GM19463 (cell line): ENCODE data around the gene HAS3.
A peak's percentile ranks its signal among the peaks of the same experiment; 100 is the strongest.
"Not testable (repeated sequence)": the region's sequence is repeated elsewhere in the genome, so short reads cannot be mapped to it uniquely, and the experiment has no call there.

Experiments
- ATAC-seq: cut with Tn5 transposase; IDR thresholded peaks from one replicate; pipeline ENCODE4 v1.9.1; 2021; ENCODE audit warnings: mild to moderate bottlenecking, moderate library complexity; ENCODE audit not compliant: unreplicated experiment

Gene HAS3

DNA sequence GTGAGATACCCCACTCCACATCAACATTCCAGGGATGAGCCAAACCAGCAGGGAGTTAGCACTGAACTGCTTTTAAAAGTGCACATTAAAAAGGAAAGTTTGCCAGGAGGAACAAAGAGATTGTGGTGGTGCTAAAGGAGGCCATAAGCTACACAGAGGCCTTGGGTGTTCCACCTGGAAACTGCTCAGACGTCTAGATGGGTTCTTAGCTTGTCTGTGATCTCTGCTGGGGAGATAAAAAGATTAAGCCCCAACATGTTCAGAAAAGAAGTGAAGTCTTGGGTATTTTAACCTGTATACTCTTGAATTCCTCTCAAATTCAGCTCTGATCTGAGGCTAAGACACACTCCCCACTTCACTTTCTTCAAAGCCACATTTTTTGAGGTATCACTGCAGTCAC lies 10.4 kb downstream of the HAS3 start:
- no peak for ATAC-seq

DNA sequence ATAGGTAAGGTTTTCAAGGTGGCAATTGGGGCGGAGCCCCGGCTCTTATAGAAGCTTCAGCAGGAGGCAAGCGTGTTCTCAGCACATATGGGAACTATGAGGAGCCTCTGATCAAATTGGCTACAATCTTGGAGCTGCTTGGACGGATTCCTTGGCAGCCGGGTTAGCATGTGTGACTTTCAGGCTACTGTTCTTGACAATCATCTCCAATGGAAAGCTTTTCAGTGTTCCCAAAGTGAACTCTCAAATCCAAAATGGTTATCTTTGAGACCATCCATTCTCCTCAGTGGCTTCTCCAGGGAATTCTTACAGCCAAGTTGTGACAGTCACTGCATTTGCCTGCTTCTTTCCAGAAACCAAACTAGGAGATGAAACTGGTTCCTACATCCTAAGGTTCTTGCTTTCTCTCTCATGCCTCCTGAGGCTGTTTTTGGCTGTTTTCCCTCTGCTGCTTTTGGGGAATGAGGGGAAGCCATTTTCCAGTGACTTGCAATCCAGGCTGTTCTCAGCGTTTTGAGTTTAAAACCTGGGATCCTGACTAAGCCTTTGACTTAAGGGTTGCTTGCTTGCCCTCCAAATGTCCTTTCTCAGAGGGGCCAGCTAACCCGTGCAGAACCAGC lies 10.9 kb downstream of the HAS3 start:
- no peak for ATAC-seq

DNA sequence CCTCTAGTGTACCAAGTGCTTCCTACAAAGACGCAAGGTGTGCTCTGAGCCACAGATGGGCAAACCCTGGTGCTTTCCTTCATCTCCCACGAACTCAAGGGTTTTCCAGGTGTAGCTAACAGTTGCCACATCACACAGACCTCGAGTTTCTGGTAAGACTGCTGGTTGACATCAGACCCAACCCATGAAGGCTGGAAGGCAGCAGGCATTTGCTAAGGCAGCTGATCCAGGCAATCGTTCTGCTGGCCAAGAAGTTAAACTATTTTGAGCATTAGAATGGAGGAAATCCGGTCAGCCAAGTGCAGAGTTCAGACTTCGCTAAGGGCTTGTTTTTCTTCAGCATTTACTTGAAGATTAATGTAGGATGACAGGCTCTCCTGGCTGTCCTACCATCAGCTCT lies 11.5 kb downstream of the HAS3 start:
- ATAC-seq = no peak

DNA sequence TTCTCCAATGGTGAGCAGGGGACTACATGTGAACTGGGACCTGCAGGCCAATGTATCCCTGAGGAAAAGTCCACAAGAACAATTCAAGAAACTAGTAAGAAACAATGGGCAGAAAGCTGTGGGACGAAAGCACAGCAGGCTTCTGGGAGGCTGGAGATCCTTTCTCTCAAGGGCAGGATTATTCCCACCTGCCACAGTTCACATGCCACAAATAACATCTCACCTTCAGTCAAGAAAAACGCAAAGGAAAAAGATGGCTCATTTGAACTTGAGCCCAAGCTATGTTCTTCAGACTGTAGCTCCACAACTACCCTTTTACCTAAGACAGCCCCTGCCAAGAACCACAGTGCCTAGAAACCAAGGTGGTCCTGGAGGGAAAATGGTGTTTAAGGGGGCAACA lies 13.0 kb downstream of the HAS3 start:
- ATAC-seq = no peak

DNA sequence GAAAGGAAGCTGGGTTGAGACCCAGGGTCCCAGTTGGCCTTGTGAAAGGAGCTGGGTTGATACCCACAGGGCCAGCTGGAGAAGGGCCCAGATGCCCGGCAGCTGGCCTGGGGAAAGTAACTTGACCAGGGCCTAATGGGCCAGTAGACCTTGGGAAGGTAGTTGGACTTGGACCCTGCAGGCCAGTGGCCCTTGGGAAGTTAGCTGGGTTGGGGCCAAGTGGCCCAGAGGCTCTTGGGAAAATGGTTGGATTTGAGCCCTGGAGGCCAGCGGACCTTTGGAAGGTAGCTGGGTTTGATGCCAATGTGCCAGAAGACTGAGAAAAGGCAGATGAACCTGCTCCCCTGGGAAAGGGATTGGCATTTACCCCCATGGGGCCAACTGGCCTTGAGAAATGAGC lies 13.5 kb downstream of the HAS3 start:
- no peak for ATAC-seq

DNA sequence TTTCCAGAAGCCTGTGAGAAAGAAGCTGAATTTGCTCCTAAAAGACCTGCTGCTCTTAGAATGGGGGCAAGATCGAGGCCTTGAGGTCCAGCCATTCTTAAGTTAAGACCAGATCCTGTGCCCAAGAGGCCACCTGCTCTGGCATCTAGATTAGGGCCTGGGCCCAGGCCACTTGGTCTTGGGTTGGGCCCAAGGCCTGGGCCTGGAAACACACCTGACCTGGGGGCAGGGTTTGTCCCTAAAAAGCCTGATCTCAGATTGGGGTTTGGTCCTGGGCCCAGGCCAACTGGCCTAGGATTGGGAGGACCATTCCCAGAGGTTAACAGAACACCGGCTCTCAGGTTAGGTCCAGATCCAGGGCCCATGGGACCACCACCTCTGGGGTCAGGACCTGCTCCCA lies 14.1 kb downstream of the HAS3 start:
- no peak for ATAC-seq

DNA sequence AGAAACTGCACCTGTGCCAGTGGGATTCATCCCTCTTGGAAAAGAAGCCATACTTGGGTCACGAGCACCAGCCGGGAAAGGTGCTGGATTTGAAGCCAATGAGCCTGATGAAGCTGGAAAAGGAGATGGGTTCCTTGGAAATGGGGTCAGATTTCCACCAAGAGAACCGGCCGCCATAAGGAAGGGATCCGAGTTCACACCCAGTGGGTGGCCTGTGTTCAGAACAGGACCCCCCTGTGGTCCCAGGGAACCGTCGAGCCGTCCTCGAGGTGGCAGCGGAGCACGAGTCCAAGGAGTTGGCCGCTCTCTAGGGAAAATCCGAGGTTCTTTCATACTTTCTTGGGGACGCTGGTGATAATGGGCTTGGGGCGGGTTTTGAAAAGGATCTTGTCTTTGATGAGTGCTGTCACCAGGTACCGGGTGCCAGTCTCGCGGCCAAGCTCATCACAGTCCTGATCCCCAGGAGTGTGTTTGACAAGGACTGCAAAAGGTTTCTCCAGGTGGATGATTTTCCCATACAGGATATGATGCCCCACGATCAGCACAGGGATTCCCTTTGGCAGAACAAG lies 14.7 kb downstream of the HAS3 start:
- no peak for ATAC-seq

DNA sequence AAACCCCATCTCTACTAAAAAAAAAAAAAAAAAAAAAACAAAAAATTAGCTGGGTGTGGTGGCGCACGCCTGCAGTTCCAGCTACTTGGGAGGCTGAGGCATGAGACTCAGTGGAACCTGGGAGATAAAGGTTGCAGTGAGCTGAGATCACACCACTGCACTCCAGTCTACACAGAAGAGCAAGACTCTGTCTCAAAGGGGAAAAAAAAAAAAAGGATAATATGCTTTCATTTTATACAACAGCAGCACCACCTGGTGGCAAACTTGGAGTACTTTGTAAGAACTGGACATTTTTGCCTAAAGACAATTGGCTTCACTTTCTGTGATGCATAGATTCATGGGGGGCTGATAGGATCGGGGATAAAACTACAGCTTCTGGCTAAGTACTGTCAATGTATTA lies 18.5 kb downstream of the HAS3 start:
- no peak for ATAC-seq

DNA sequence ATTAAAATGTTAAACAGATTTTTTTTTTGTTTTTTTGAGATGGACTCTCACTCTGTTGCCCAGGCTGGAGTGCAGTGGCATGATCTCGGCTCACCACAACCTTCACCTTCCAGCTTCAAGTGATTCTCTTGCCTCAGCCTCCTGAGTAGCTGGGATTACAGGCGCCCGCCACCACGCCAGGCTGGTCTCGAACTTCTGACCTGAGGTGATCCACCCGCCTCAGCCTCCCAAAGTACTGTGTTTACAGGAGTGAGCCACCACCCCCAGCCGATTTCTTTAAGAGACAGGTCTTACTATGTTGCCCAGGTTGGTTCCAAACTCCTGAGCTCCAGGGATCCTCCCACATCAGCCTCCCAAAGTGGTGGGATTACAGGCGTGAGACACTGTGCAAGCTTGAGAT lies 19.0 kb downstream of the HAS3 start:
- not testable (repeated sequence) for ATAC-seq

DNA sequence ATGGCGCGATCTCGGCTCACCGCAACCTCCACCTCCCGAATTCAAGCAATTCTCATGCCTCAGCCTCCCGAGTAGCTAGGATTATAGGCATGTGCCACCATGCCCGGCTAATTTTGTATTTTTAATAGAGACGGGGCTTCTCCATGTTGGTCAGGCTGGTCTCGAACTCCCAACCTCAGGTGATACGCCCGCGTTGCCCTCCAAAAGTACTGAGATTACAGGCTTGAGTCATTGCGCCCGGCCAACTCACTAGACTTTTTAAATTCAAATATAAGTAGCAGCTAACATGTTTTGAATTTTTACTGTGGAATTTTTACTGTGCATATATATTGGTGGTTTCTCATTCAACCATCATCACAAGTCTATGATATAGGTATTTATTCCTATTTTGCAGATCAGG lies 19.5 kb downstream of the HAS3 start:
- not testable (repeated sequence) for ATAC-seq

DNA sequence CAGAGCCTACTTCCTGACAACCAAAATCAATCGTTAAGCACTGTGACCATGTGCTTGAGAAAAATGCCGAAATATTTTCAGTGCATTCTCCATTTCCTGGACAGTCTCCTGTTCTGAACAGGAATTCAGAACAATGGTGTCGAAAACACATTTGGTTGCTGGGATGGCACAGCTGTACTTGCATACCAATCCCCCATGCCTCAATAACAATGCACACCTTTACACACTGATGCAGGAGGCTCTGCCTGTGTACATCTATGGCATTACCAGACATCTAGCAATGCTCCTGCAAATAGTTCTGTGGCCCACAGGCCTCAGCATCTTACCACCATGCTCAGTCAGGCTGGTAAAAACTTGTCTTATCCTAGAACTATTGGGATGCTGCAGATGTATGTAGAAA lies 20.8 kb downstream of the HAS3 start:
- no peak for ATAC-seq

DNA sequence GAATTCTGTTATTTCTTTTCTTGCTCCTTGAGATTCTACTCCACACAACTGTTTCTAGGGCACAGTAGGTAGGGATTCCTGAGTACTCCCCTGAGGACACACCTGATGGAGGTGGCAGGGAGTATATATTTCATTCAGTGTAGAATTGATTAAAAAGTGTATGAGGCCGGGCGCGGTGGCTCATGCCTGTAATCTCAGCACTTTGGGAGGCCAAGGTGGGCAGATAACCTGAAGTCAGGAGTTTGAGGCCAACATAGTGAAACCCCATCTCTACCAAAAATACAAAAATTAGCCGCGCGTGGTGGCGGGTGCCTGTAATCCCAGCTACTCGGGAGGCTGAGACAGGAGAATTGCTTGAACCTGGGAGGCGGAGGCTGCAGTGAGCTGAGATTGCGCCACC lies 21.3 kb downstream of the HAS3 start:
- ATAC-seq = not testable (repeated sequence)

DNA sequence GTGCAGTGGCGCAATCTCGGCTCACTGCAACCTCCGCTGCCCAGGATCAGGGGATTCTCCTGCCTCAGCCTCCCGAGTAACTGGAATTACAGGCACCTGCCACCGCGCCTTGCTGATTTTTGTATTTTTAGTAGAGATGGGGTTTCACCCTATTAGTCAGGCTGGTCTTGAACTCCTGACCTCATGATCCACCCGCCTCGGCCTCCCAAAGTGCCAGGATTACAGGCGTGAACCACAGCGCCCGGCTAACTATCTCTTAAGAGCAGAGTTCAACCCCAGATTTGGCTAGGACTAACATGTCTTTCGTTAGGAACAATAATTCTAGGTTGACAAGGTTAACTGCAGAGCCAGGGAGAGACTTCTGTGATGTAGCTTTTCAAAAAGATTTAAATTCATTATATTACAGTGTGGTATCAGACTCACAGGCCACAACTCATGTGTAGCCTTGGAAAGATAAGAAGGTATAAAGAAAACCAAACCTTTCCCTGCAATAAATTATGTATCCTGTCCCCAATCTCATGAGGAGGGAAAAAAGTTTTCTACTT lies 22.6 kb downstream of the HAS3 start:
- ATAC-seq = no peak

DNA sequence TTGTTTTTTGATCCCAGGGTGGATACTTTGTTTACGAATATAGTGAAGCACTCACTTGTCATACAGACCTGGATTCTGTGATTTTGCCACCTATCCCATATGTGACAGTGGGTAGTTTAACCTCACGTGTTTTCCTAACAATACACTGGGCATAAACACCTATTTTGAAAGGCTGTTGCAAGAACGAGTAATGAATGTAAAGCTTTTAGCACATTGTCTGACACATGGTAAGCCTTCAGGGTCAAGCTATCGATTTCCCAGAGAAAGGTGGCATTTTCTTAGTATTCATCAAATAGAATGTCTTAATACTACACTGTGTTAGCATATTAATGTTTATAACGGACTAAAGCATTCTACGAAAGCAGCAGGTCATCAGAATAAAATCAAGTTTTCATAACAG lies 25.0 kb downstream of the HAS3 start:
- ATAC-seq = no peak

DNA sequence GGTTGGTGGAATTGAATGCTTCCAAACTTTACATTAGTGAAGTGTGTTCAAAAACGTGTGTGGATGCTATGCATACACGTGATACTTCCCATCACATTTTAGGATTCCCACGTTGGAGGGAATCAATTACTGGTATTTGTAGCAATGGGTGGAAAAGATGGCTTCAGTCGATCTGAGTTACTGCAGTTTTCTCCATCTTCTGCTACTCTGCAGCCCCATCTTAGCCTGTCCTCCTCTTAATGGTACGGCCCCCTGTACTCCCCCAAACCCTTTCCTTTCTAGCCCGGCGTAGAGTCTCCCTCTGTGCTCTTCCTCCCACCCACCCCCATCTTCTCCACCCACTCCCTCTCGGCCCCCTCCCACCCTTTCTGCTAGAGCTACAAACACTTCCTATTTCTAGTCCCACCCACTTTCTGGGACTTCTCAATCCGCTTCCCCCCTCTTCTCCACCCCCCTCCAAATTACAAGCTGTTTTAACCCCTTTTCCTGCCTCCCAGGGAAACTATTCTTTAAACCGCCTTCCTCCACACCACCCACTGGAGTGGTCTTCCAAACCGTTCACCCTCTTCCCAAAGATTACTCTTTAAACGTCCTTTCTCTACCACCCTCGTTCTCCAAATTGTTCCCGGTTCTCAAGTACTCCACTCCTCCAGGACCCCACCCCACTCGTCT lies 25.9 kb downstream of the HAS3 start:
- ATAC-seq = no peak

DNA sequence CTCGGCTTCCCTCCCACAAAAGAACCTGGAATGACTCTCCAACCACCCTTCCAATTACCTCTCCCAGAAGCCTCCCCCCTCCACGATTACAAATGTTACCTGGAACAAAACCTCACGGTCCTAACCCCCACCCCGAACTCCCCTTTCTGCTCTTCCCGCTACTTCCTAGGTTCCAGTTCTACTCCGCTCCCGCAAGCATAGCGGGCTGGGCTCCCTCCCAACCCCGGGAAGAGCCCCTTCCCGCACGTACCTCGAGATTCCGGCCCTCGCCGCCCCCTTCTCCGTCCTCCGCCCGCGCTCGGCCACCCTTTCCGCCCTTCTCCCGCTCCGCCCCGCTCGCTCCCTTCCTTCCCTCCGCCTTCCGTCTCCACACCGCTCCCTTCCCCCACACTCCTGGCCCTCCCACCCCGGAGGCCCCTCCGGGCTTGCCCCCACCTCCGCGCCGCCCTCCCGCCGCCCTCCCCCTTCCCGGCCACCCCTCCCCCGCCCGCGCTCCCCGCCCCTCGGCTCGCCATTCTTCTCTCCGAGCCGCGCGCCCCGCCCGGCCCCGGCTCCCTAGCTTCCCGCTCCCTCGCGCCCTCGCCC lies 26.5 kb downstream of the HAS3 start:
- ATAC-seq = peak; percentile 38

DNA sequence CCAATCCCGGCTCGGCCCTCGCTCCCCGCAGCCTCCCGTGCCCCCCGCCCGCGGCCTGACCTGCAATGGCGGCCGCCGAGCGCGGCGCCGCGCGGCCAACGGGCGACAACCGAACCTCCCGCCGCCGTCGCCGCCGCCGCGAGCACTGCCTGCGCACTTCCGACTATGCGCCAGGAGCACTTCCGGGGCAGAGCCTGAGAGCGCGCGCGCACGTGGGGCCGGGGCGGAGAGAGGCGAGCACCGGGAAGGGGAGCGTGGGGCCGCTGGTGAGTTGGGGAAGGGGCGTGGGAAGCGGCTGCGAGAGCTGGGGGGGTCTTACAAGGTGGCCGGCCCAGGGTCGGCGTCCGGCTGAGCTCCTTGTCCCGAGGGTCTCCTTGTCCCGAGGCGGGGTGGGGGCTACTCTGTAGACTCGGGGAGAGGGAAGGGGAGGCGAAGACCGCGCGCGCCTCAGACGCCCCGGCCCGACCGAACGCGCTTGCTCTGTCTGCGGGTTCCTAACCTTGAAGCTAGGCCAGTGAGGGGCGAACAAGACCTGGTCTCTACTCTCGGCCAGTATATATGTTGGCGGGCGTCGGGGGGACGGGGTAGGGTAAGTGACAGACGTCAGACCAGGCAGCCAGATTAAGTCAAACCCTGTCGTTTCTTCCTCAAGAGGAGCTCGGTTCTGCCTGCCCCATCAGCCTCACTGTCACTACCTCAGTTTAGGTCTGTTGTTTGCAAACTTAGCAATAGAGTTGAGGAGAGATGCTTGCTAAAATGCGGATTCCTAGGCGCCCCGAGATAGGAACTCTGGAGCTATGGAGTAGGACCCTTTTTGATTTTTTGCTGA lies 27.2 kb downstream of the HAS3 start, which contains the start of the genes CHTF8 and UTP4:
Gene CHTF8, minus strand, starts transcription at position 165 of the 829 bp plus-strand sequence. CDS start 11,130 bp downstream, outside the sequence.
Gene UTP4, plus strand, starts transcription at position 226 of the 829 bp plus-strand sequence. CDS start 811 bp downstream, outside the sequence.
- ATAC-seq = peak; percentile 93

DNA sequence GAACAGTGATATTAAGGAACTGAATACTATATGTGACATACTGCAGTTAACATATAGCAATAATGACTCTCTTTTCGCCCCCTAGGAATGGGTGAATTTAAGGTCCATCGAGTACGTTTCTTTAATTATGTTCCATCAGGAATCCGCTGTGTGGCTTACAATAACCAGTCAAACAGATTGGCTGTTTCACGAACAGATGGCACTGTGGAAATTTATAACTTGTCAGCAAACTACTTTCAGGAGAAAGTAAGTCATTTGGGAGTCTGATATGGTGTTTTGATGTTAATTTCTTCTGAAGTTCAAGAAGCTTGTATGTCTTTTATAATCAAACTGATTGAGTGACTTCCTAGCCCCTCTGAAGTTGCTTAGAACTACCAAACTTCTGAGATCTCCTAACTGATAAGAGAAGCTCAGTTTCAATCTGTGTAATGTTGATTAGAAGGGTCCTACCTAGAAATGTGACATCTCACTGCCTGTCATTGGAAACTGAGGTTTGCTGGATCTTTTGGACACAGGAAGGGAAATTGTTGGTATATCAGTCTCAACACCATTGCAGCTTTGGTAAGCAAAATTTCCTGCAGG lies 28.0 kb downstream of the HAS3 start:
- ATAC-seq = no peak

DNA sequence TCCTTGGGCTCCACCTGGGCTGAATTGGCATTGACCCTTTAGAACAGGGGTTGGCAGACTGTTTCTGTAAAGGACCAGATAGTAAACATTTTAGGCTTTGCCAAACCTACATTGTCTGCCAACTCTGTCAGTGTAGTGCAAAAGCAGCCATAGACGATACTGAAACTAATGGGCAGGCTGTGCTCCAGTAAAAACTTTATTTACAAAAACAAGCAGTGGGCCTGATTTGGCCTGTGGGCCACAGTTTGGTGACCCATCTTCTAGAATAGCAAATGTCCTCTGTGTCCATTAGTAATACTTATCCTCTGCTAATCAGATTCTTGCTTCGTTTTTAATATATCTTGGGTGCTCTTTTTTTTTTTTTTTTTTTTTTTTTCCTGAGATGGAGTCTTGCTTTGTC lies 33.2 kb downstream of the HAS3 start:
- ATAC-seq = no peak

DNA sequence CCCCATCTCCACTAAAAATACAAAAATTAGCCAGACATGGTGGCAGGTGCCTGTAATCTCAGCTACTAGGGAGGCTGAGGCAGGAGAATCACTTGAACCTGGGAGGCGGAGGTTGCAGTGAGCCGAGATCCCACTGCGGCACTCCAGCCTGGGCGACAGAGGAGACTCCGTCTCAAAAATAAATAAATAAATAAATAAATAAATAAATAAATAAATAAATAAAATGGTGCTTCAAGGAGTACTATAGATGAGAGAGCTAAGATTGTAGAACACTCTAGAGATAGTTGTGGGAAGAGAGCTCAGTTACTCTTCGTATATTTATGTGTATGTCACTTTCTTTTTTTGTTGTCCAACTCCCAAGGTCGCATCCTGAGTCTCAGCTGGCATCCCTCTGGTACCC lies 34.0 kb downstream of the HAS3 start:
- ATAC-seq = not testable (repeated sequence)
